ENCODE results near the gene GRK4. TPM values are rescaled to one million over a fixed set of nuclear protein-coding genes. Genes with fewer than 3 reads are reported as not detected.

Gene GRK4
- total and polyA plus RNA-seq, 12 donors = 4.7 to 24.5 (median 10.3) TPM

GRCh38 chr4:2991243-2991642 is 27.9 kb downstream of the GRK4 start:
- H3K27ac ChIP-seq = no peak overlapping the region
- TF ChIP-seq CTCF (IDR thresholded peaks at IDR 0.05) = no peak
- WGBS, 2 donors = 91 to 92% methylated on average over 4 of the region's 4 CpGs
- no peaks in the 10 kb centered on the region for H3K9me3 ChIP-seq
- no peaks in the 10 kb centered on the region for H3K4me1 ChIP-seq
- H3K27me3 ChIP-seq = no peaks in the 10 kb centered on the region
- DNase-seq (no peak), ATAC-seq (no peak)
- H3K4me3 ChIP-seq = no peak overlapping the region
- intact Hi-C loops (cut with DNase I) = no loop called here
- peaks cover 0 to 6% (median 0%) of the 10 kb centered on the region in 9 donors for H3K36me3 ChIP-seq

DNA sequence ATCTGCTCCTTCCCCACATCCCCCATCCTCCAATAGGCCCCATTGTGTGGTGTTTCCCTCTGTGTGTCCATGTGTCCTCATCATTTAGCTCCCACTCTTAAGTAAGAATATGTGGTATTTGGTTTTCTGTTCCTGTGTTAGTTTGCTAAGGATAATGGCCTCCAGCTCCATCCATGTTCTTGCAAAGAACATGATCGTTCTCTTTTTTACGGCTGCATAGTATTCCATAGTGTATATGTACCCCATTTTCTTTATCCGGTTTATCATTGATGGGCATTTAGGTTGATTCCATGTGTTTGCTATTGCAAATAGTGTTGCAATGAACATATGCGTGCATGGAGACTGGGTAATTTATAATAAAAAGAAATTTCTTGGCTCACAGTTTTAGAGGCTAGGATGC is 31.5 kb downstream of the GRK4 start:
- 97 to 98% methylated on average over 4 of the region's 4 CpGs for WGBS, 2 donors
- ATAC-seq = no peak
- Histone ChIP-seq H3K9me3 (no peaks in the 10 kb centered on the region), H3K36me3 (peaks cover 0 to 6% (median 0%) of the 10 kb centered on the region in 9 donors), H3K27me3 (no peaks in the 10 kb centered on the region), H3K4me1 (no peaks in the 10 kb centered on the region), H3K4me3 (no peak overlapping the region), H3K27ac (no peak overlapping the region)
- no peak for TF ChIP-seq CTCF (IDR thresholded peaks at IDR 0.05)
- DNase-seq = no peak
- intact Hi-C loops (cut with DNase I) = no loop called here

DNA sequence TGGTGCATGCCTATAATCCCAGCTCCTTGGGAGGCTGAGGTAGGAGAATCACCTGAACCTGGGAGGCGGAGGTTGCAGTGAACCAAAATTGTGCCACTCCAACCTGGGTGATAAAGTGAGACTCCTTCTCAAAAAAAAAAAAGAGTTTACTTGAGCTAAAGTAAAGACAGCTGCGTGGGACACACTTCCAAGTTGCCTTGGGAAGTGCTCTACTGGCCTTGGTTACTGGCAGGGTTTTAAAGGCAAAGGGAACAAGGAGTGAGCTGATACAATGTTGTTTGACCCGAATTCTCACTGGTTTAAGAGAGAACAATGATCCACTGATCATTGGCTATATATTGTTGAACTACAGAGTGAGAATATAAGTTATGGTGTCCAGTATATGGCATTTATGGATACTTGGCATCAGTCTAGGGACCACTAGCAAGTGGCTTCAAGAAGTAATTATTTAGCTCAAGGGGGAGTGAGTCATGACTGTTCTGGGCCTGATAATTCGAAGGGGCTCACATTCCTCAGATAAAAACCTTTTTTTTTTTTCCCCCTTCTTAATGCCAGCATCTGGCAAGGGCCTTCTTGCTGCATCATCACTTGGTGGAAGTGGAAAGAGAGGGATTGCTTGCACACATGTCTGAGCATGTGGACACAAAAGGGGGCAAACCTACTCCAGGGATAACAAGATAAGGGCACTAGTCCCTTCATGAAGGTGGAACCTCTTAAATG is 32.3 kb downstream of the GRK4 start:
- no peaks in the 10 kb centered on the region for H3K27me3 ChIP-seq
- DNase-seq (no peak), ATAC-seq (no peak)
- H3K4me1 ChIP-seq = no peaks in the 10 kb centered on the region
- no peak overlapping the region for H3K4me3 ChIP-seq
- intact Hi-C loops (cut with DNase I) = no loop called here
- H3K9me3 ChIP-seq = no peaks in the 10 kb centered on the region
- H3K36me3 ChIP-seq = peaks cover 0 to 6% (median 0%) of the 10 kb centered on the region in 9 donors
- 76 to 83% methylated on average over 4 of the region's 4 CpGs for WGBS, 2 donors
- TF ChIP-seq CTCF (IDR thresholded peaks at IDR 0.05) = no peak
- H3K27ac ChIP-seq = no peak overlapping the region

- Histone ChIP-seq H3K27me3 (no peaks in the 10 kb centered on the region), H3K4me1 (no peaks in the 10 kb centered on the region), H3K9me3 (no peaks in the 10 kb centered on the region), H3K27ac (no peak overlapping the region), H3K4me3 (no peak overlapping the region), H3K36me3 (peaks cover 0 to 6% (median 0%) of the 10 kb centered on the region in 9 donors)
- no peak for DNase-seq
- no peak for ATAC-seq
- WGBS, 2 donors = 95 to 96% methylated on average over 4 of the region's 4 CpGs
- intact Hi-C loops (cut with DNase I) = no loop called here
- no peak for TF ChIP-seq CTCF (IDR thresholded peaks at IDR 0.05)
Observed at GRCh38 chr4:2996415-2996814, 33.0 kb downstream of the GRK4 start.

Data from heart right ventricle (tissue), 16 donors.